Keratinocyte (primary cell): ENCODE measurements around the gene ITGA7. TPM values are rescaled to one million over a fixed set of nuclear protein-coding genes. Genes with fewer than 3 reads are reported as not detected.

Source experiments
- DNase-seq: peaks from one replicate; pipeline ENCODE4 v3.0.0-alpha.2; 2011; ENCODE audit warnings: low read depth, missing footprints, low spot score
- FAIRE-seq: peaks from 2 replicates; lab custom pipeline; 2011; peaks lifted over from hg19 to GRCh38; lab: Jason Lieb, UNC
- H2AFZ ChIP-seq: 2 replicates; pipeline ENCODE4 v1.6.0; 2012; ENCODE audit warnings: low read length, control low read depth, inconsistent platforms; ENCODE audit not compliant: control insufficient read depth
- H3K27ac ChIP-seq: 2 replicates; pipeline ENCODE4 v1.5.1; 2011; ENCODE audit warnings: low read length; ENCODE audit not compliant: control insufficient read depth, insufficient read depth
- H3K27me3 ChIP-seq: 3 replicates; pipeline ENCODE4 v1.6.0; 2011; ENCODE audit warnings: low read length; ENCODE audit not compliant: control insufficient read depth, insufficient read depth; ENCODE audit errors: extremely low read depth
- H3K36me3 ChIP-seq, 2 experiments: 2 replicates in 1 of 2; 3 replicates in 1 of 2; pipeline ENCODE4 v1.5.1; 2011; ENCODE audit warnings: low read length in 2 of 2, mild to moderate bottlenecking in 1 of 2; ENCODE audit not compliant: control insufficient read depth in 2 of 2, insufficient read depth in 2 of 2; ENCODE audit errors: extremely low read depth in 1 of 2
- H3K4me1 ChIP-seq: 3 replicates; pipeline ENCODE4 v1.5.1; 2011; ENCODE audit warnings: low read length; ENCODE audit not compliant: control insufficient read depth, insufficient read depth; ENCODE audit errors: extremely low read depth
- H3K4me2 ChIP-seq: 3 replicates; pipeline ENCODE4 v1.6.0; 2011; ENCODE audit warnings: low read depth, low read length; ENCODE audit not compliant: control insufficient read depth, insufficient read depth; ENCODE audit errors: extremely low read depth
- H3K4me3 ChIP-seq, 3 experiments: fragments of 200-600 bp in 1 of 3; sonication (generic) in 1 of 3; 2 replicates in 2 of 3; 3 replicates in 1 of 3; pipeline ENCODE4 v1.5.1; 2011 to 2016; ENCODE audit warnings: low read length in 3 of 3, mild to moderate bottlenecking in 3 of 3, control low read depth in 2 of 3, inconsistent platforms in 1 of 3, low read depth in 1 of 3, mixed read lengths in 1 of 3, mixed run types in 1 of 3, moderate library complexity in 1 of 3; ENCODE audit not compliant: control insufficient read depth in 2 of 3, insufficient read depth in 2 of 3; ENCODE audit errors: extremely low read depth in 1 of 3
- H3K79me2 ChIP-seq: 2 replicates; pipeline ENCODE4 v1.6.0; 2012; ENCODE audit warnings: low read length; ENCODE audit not compliant: control insufficient read depth, insufficient read depth
- H3K9ac ChIP-seq: 3 replicates; pipeline ENCODE4 v1.6.0; 2011; ENCODE audit warnings: low read length; ENCODE audit not compliant: control insufficient read depth, insufficient read depth; ENCODE audit errors: extremely low read depth
- H3K9me1 ChIP-seq: 3 replicates; pipeline ENCODE4 v1.6.0; 2011; ENCODE audit warnings: low read length; ENCODE audit not compliant: control insufficient read depth, insufficient read depth; ENCODE audit errors: extremely low read depth
- H3K9me3 ChIP-seq: 2 replicates; pipeline ENCODE4 v1.5.1; 2012; ENCODE audit warnings: low read depth, low read length; ENCODE audit not compliant: control insufficient read depth
- H4K20me1 ChIP-seq: 3 replicates; pipeline ENCODE4 v1.6.0; 2011; ENCODE audit warnings: low read length; ENCODE audit not compliant: control insufficient read depth, insufficient read depth; ENCODE audit errors: extremely low read depth
- EZH2 ChIP-seq: IDR thresholded peaks from one replicate; pipeline ENCODE4 v1.6.1; 2012; ENCODE audit warnings: inconsistent platforms, mild to moderate bottlenecking, low read length, moderate library complexity
- dilution Hi-C: fragments of 300-500 bp; cut with MboI; formaldehyde crosslinking; loops from one replicate; pipeline ENCODE4 v1.7.0; 2020; ENCODE audit warnings: low sequenced_read_pairs; ENCODE audit not compliant: extremely low pct_ligation_motif_present
- polyA plus RNA-seq, 5 experiments: library from polyadenylated mRNA; depleted of rRNA in 3 of 5; stranded (reverse) in 3 of 5; stranded (forward) in 1 of 5; unstranded in 1 of 5; fragments of >200 nt; gene quantifications; 1 replicate in 1 of 5; 2 replicates in 3 of 5; 3 replicates in 1 of 5; pipeline versions ENCODE4 v1.2.1 to v1.2.3, GENCODE V29; 2011 to 2012; ENCODE audit warnings: missing spikeins in 2 of 5, low read depth in 1 of 5, low replicate concordance in 1 of 5
- TF ChIP-seq, protein P1 (sequence below), 3 experiments: IDR thresholded peaks in 1 of 3; conservative IDR thresholded peaks in 1 of 3; optimal IDR thresholded peaks in 1 of 3; 2 replicates in 2 of 3; 3 replicates in 1 of 3; pipeline versions ENCODE3 to v1.5.1; 2011; ENCODE audit warnings: low read length in 3 of 3, mild to moderate bottlenecking in 3 of 3, moderate library complexity in 2 of 3, control low read depth in 1 of 3, inconsistent platforms in 1 of 3; ENCODE audit not compliant: insufficient read depth in 2 of 3; ENCODE audit errors: extremely low read depth in 1 of 3

Gene ITGA7
- polyA plus RNA-seq, 1 donor (not counting 4 experiments of a cell fraction or from before 2014, with no cell fraction given) = 0.04 TPM

DNA sequence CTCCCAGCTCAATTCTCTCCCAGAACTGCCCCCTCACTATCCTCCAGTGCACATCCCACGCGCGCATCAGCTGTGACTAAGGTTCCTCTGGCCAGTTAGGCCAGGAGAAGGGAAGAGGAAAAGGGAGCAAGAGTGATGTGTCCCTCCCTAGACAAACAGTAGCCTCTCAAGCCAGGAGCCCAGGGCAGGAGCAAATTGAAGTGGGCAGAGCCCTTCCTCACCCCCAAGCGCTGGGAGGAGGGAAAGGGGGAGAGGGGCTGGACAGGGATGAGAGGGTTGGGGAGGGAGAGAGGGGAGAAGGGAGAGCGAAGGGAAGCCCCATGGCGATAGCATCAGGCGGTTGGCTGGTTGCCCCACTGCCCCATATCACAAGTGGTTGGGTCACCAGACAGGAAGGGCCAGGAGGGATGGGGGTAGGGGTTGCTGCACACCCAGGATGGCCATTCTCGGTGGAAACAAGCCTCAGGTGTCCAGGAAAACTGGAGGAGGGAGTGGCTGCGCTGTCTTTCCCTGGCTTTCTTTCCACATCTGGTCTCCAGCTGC is 20.0 kb upstream of the ITGA7 start:
- Histone ChIP-seq H4K20me1 (no peaks in the 10 kb centered on the region), H3K27ac (peak overlapping the region; percentile 96), H3K79me2 (peaks cover 22% of the 10 kb centered on the region), H3K36me3 (peaks cover 20 to 24% of the 10 kb centered on the region in 2 experiments), H3K4me2 (peak overlapping the region; percentile 96), H3K9ac (peak overlapping the region; percentile 95), H3K27me3 (no peaks in the 10 kb centered on the region), H3K9me3 (no peaks in the 10 kb centered on the region), H3K4me1 (peaks cover 32% of the 10 kb centered on the region), H2AFZ (no peak overlapping the region), H3K4me3 (peak overlapping the region; percentile 74 to 90 (median 83)), H3K9me1 (no peaks in the 10 kb centered on the region)
- FAIRE-seq = no peak
- DNase-seq = no peak
- TF ChIP-seq, protein P1, sequence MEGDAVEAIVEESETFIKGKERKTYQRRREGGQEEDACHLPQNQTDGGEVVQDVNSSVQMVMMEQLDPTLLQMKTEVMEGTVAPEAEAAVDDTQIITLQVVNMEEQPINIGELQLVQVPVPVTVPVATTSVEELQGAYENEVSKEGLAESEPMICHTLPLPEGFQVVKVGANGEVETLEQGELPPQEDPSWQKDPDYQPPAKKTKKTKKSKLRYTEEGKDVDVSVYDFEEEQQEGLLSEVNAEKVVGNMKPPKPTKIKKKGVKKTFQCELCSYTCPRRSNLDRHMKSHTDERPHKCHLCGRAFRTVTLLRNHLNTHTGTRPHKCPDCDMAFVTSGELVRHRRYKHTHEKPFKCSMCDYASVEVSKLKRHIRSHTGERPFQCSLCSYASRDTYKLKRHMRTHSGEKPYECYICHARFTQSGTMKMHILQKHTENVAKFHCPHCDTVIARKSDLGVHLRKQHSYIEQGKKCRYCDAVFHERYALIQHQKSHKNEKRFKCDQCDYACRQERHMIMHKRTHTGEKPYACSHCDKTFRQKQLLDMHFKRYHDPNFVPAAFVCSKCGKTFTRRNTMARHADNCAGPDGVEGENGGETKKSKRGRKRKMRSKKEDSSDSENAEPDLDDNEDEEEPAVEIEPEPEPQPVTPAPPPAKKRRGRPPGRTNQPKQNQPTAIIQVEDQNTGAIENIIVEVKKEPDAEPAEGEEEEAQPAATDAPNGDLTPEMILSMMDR (optimal IDR thresholded peaks at IDR 0.05 in 1 of 3, IDR thresholded peaks at IDR 0.05 in 1 of 3, conservative IDR thresholded peaks at IDR 0.05 in 1 of 3; ENCODE audit: extremely low read depth in 1 of 3, insufficient read depth in 2 of 3, low read length in 3 of 3) = no peak
- TF ChIP-seq EZH2 = no peak
- dilution Hi-C loops = no loop called here

DNA sequence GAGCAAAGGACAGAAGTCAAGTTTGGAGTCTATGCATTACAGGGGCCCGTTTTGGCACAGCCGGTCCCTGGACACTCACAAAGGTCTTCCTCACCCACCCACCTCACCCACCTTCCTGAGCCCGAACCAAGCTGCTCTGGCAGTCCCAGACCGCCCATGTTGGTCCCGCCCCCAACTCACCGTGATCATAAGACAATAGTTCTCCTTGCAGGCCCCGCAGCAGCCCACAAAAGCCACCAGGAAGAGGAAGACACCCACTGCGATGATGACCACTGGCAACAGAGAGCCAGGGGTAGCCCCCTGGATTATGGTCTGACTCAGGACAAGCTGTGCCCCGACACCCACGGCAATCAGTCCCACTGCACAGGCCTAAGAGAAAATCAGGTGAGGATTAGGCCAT is 19.3 kb upstream of the ITGA7 start:
- Histone ChIP-seq H3K9me3 (no peaks in the 10 kb centered on the region), H3K79me2 (peaks cover 22% of the 10 kb centered on the region), H3K27me3 (no peaks in the 10 kb centered on the region), H3K4me2 (peak overlapping the region; percentile 96), H3K27ac (no peak overlapping the region), H3K9me1 (no peaks in the 10 kb centered on the region), H3K4me1 (peaks cover 32% of the 10 kb centered on the region), H4K20me1 (no peaks in the 10 kb centered on the region), H3K4me3 (peak overlapping the region; percentile 74 to 90 (median 83)), H3K9ac (peak overlapping the region; percentile 95), H3K36me3 (peaks cover 20 to 24% of the 10 kb centered on the region in 2 experiments), H2AFZ (no peak overlapping the region)
- dilution Hi-C loops = no loop called here
- FAIRE-seq (no peak), DNase-seq (no peak)
- TF ChIP-seq, protein P1 (optimal IDR thresholded peaks at IDR 0.05 in 1 of 3, IDR thresholded peaks at IDR 0.05 in 1 of 3, conservative IDR thresholded peaks at IDR 0.05 in 1 of 3; ENCODE audit: extremely low read depth in 1 of 3, insufficient read depth in 2 of 3, low read length in 3 of 3) = no peak
- TF ChIP-seq EZH2 = no peak
